Parietal lobe (tissue), 2 donors: ENCODE results near the gene BIRC5. TPM values are rescaled to one million over a fixed set of nuclear protein-coding genes. Genes with fewer than 3 reads are reported as not detected.

Source experiments
- small RNA-seq: library from RNA; depleted of rRNA; stranded (forward); fragments of <200 nt; gene quantifications from one replicate; pipeline ENCODE3, GENCODE V24; 2014; ENCODE audit warnings: low replicate concordance
- total RNA-seq: library from RNA; depleted of rRNA; stranded (reverse); fragments of >200 nt; gene quantifications from one replicate; pipeline ENCODE4 v1.2.3, GENCODE V29; 2014

The BIRC5 gene
- 6.6 TPM for total RNA-seq

DNA sequence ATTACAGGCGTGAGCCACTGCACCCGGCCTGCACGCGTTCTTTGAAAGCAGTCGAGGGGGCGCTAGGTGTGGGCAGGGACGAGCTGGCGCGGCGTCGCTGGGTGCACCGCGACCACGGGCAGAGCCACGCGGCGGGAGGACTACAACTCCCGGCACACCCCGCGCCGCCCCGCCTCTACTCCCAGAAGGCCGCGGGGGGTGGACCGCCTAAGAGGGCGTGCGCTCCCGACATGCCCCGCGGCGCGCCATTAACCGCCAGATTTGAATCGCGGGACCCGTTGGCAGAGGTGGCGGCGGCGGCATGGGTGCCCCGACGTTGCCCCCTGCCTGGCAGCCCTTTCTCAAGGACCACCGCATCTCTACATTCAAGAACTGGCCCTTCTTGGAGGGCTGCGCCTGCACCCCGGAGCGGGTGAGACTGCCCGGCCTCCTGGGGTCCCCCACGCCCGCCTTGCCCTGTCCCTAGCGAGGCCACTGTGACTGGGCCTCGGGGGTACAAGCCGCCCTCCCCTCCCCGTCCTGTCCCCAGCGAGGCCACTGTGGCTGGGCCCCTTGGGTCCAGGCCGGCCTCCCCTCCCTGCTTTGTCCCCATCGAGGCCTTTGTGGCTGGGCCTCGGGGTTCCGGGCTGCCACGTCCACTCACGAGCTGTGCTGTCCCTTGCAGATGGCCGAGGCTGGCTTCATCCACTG, at the start of gene BIRC5:
BIRC5 (plus strand) TSS at position 238 of the 690 bp plus-strand sequence; CDS start at position 302, 64 bp downstream.

DNA sequence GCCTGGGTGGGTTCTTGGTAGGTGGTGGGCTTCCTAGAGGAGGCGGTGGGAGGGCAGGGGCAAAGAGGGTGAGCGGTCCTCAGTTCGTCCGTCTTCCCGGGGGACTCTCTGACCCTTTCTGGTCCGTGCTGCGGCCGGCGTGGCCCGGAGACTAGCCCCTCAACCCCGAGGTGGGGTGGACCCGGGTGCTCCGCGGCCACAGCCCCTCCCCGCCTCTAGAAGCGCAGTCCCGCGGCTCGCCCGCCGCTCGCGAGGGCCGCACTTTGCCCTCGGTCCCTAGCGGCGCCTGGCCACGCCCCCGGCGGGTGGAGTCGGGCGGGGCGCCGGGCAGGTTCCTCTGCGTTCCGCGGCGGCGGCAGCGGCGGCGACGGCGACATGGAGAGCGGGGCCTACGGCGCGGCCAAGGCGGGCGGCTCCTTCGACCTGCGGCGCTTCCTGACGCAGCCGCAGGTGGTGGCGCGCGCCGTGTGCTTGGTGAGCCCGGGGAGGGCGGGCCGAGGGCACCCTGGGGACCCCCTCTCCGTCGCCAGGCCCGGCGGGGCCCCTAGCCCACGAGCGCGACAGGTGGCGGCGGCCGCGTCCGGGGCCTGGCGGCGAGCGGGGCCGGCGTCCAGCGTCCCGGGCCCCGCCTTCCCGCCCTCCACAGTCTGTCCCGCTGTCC, 45.7 kb upstream of the BIRC5 start, which contains the start of gene SYNGR2:
SYNGR2 (plus strand) TSS at position 340 of the 661 bp plus-strand sequence; CDS start at position 376, 36 bp downstream.

GRCh38 chr17:78186692-78187595, 27.1 kb upstream of the BIRC5 start, which contains the start of the genes AFMID and TK1:
Gene AFMID (plus strand): TSS chr17:78187362. CDS start chr17:78187371, 9 bp downstream.
Gene TK1 (minus strand): TSS chr17:78187052. CDS start chr17:78186994, 58 bp downstream.

GRCh38 chr17:78230996-78231935, 17.2 kb downstream of the BIRC5 start, which contains the start of gene TMEM235:
Gene TMEM235 (plus strand): TSS chr17:78231631. CDS start chr17:78232024, 393 bp downstream.

Small RNA genes within 50 kb of the gene (small RNA-seq; reads per million reads assigned to genes)
- gene AC087645.1 = not detected

Other genes with a start within 250 kb of the BIRC5 start
- 5.9 TPM for gene TMC6, start 85.5 kb upstream of the BIRC5 start, total RNA-seq
- 2.5 TPM for gene TMC8, start 83.5 kb upstream of the BIRC5 start, total RNA-seq
- not detected for gene C17orf99, start 67.9 kb upstream of the BIRC5 start, total RNA-seq
- gene SYNGR2, start 45.7 kb upstream of the BIRC5 start, total RNA-seq = 7.5 TPM
- gene TK1, start 27.2 kb upstream of the BIRC5 start, total RNA-seq = 4.1 TPM
- 23.2 TPM for gene AFMID, start 26.9 kb upstream of the BIRC5 start, total RNA-seq
- not detected for gene TMEM235, start 17.4 kb downstream of the BIRC5 start, total RNA-seq
- gene SOCS3, start 145.8 kb downstream of the BIRC5 start, total RNA-seq = 3.1 TPM
- 54.8 TPM for gene PGS1, start 164.4 kb downstream of the BIRC5 start, total RNA-seq